ENCODE results near the gene KRT82. TPM values are rescaled to one million over a fixed set of nuclear protein-coding genes. Genes with fewer than 3 reads are reported as not detected.

Gene KRT82
- total RNA-seq, 2 experiments from 2014 or later: not detected

DNA sequence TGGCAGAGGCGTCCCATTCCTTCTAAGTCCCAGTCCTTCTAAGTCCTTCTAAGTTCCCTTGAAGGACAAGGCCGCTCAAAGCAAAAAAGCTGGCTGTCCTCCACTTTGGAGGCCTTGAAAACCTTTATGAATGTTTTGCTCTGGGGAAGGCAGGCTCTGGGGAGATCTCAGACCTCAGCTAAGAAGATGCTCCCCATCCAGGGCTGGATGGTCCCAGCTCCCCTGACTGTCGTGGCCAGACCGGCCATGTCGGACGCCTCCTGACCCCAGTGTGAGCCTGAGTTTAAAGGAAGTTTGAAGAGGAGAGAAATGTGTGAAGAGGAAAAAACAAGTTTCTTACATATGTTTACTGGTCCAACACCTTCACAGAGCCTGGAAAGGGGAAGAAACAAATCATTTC is 26.6 kb downstream of the KRT82 start:
- H3K9me3 Mint-ChIP-seq (ENCODE audit: low read depth): no peaks in the 10 kb centered on the region
- no peak for ATAC-seq
- peaks cover 12% of the 10 kb centered on the region for H3K27me3 Mint-ChIP-seq
- H3K4me3 Mint-ChIP-seq: no peak overlapping the region
- H3K36me3 Mint-ChIP-seq: no peaks in the 10 kb centered on the region
- CTCF ChIA-PET: interaction anchor here (1.1 to 1.7 kb wide), 4 partner anchors 15 to 506 kb away, joined by 3 to 4 read pairs (median 3); no protein-coding TSS in a partner anchor
- H3K4me1 Mint-ChIP-seq: peaks cover 20% of the 10 kb centered on the region
- no peak for DNase-seq
- H3K27ac Mint-ChIP-seq: no peak overlapping the region

DNA sequence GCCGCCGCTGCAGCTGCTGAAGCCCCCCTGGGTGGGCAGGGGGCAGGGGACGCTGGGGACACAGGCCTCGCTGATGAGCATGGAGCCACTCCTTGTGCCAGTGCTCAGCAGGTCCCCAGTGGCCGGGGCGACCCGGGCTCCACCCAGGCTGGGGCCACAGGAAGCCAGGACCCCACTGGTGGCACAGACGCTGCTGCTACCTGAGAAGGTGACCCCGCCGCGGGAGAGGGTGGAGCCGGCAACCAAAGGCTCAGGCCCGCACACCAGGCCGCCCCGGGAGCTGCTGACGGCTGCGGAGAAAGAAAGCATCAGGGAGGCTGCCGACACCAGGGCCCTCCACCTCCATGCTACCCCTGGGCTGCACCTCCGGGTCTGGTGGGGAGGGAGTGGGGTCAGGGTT is 28.0 kb downstream of the KRT82 start:
- Mint-ChIP-seq H3K4me3 (no peak overlapping the region), H3K36me3 (no peaks in the 10 kb centered on the region), H3K9me3 (ENCODE audit: low read depth) (no peaks in the 10 kb centered on the region), H3K27me3 (peaks cover 19% of the 10 kb centered on the region), H3K4me1 (peaks cover 19% of the 10 kb centered on the region), H3K27ac (no peak overlapping the region)
- ATAC-seq (no peak), DNase-seq (no peak)
- CTCF ChIA-PET: no interaction called here

DNA sequence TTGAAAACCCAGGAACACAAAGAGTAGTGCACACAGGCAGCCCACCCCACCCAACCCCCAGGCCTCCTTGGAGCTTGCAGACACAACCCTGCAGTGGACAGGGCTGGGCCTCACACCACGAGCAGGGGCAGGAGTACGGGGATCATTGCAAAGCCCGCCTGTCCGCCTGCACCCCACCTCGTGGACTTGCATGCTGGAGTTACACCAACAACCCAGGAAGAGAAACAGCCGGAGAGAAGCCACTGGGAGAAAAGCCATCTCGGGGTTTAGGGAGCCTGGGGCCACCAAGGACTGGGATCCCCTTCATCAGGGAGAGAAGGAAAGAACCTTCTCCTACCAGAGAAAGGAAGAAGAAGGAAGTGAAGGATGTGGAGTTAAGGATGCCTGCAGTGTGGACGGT is 28.9 kb downstream of the KRT82 start:
- ATAC-seq (no peak), DNase-seq (no peak)
- Mint-ChIP-seq H3K36me3 (no peaks in the 10 kb centered on the region), H3K9me3 (ENCODE audit: low read depth) (no peaks in the 10 kb centered on the region), H3K27me3 (peaks cover 25% of the 10 kb centered on the region), H3K4me1 (peaks cover 10% of the 10 kb centered on the region), H3K4me3 (no peak overlapping the region), H3K27ac (no peak overlapping the region)
- CTCF ChIA-PET: interaction anchor here (1.4 kb wide), 1 partner anchor 503 kb away, joined by 6 read pairs; no protein-coding TSS in a partner anchor

DNA sequence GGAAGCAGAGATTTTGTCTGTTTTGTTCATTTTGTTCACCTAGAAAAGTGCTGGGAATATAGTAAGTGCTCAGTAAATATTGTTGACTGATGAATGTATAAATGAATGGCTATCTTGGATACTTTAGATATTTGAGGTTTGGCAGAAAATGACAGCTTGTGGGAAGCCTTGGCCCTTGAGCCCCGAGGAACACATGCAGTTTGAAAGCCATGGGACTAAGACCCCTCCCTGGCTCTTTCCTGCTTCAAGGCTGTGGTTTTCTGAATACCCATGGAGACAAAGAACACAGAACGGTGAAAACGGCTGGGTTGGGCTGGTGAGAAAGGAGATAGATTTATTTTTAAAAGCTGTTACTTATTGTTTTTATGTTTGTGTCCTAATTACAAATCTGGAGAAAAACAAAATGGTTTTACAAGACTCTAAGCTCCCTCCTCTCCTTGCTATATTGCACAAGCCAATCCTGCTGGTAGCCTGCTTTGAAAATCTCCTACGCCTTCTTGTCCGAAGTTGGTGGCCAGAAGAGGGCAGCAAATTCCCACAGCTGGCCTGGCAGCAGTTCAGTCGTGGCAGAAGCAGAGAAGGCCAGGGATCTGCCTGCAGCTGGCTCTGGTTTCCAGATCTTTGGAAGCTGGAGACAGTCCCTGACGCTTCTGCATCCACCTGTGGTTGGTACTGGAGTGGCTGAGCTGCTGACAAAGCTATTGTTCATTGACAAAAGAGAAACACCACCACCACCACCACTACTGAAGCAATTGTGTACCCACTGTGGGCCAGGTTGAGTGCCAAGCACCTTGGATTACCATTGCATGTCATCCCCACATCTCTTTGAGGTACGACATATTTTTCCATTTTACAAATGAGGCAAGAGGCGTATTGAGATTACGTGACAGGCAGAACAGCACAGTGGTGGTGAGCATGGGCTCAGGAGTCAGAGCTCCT is 33.6 kb downstream of the KRT82 start:
- ATAC-seq: peak; percentile 58
- no peak overlapping the region for H3K27ac Mint-ChIP-seq
- no peaks in the 10 kb centered on the region for H3K36me3 Mint-ChIP-seq
- CTCF ChIA-PET: interaction anchor here (0.7 to 6.8 kb wide), 20 partner anchors 9 to 513 kb away, joined by 3 to 58 read pairs (median 4); partner anchors contain the start of gene KRT84
- no peak overlapping the region for H3K4me3 Mint-ChIP-seq
- no peaks in the 10 kb centered on the region for H3K4me1 Mint-ChIP-seq
- H3K9me3 Mint-ChIP-seq (ENCODE audit: low read depth): no peaks in the 10 kb centered on the region
- peak; percentile 73 for DNase-seq
- peaks cover 36% of the 10 kb centered on the region for H3K27me3 Mint-ChIP-seq

DNA sequence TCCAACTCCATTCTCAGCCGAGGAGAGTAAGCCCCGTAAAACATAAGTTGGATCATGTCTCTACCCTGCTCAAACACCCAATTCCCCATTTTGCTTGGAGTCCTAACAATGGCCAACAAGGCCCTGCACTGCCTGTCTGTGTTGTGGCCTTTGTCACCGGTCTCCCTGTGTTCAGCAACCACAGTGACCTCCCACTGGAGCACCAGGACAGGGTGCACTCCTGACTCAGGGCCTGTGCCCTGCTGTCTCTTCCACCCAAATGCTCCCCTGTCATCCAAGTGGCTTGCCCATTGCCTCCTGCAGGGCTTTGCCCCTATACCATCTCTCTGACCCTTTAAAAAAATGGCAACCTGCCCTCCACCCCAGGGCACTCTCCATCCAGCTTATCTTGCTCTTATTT is 34.4 kb downstream of the KRT82 start:
- Mint-ChIP-seq H3K9me3 (ENCODE audit: low read depth) (no peaks in the 10 kb centered on the region), H3K27ac (no peak overlapping the region), H3K4me1 (no peaks in the 10 kb centered on the region), H3K27me3 (peaks cover 37% of the 10 kb centered on the region), H3K4me3 (no peak overlapping the region), H3K36me3 (no peaks in the 10 kb centered on the region)
- ATAC-seq: no peak
- no peak for DNase-seq
- CTCF ChIA-PET: interaction anchor here (0.8 to 6.8 kb wide), 9 partner anchors 8 to 514 kb away, joined by 3 to 58 read pairs (median 12); partner anchors contain the start of gene KRT84

DNA sequence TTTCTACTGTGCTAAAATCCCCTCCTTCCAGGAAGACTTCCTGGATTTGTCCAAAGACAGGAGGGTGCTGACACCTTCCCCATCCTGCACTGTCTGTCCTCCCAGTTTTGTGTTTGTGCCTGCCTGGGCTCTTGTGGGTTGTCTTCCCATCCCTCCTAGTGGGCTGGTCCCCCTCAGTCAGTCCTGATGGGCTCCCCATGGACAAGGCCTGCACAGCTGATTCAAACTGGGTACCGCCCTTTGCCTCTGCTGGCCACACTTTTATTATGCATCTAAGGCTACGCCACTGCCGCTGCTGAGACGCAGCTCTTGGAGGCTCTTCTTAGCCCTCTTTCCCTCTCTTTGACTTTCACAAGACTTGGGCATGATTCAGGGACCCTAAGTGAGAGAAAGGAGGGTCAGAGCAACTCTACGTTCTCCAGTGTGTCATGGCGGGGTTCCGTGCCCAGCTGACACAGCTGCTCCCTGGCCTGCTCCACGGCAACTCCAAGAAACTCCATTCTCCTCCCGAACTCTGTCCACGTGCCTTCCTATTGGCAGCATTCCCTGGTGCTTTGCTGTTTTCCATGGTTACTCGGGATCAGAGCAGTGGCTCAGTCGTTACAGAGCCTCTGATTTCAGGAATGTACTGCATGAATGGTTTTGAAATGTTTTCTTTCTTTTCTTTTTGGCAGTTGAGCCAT is 35.1 kb downstream of the KRT82 start:
- Mint-ChIP-seq H3K27ac (no peak overlapping the region), H3K27me3 (peaks cover 33% of the 10 kb centered on the region), H3K4me3 (no peak overlapping the region), H3K36me3 (no peaks in the 10 kb centered on the region), H3K4me1 (no peaks in the 10 kb centered on the region), H3K9me3 (ENCODE audit: low read depth) (no peaks in the 10 kb centered on the region)
- ATAC-seq: no peak
- DNase-seq: no peak
- CTCF ChIA-PET: interaction anchor here (1.5 to 6.8 kb wide), 6 partner anchors 9 to 514 kb away, joined by 4 to 58 read pairs (median 16); partner anchors contain the start of gene KRT84

DNA sequence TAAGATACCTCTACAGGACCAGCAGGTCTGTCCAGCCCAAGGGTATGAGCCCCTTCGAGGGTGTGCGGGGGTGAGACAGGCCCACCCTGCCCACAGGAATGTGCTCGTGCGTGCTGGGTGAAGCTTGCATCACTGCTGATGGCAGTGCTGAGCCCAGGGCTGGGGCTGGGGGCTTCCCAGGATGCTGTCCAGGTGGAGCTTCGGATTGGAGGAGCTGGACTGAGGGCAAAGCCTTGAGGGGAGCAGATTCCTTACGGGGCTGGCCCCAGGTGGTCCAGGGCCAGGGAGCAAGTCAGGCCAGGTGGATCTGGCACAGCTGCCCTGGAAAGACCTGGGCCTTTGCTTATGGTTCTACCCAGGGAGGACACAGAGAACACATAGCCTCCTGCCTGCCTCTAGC is 36.3 kb downstream of the KRT82 start:
- Mint-ChIP-seq H3K4me3 (no peak overlapping the region), H3K36me3 (no peaks in the 10 kb centered on the region), H3K27me3 (peaks cover 33% of the 10 kb centered on the region), H3K27ac (no peak overlapping the region), H3K9me3 (ENCODE audit: low read depth) (no peaks in the 10 kb centered on the region), H3K4me1 (no peaks in the 10 kb centered on the region)
- DNase-seq (no peak), ATAC-seq (no peak)
- CTCF ChIA-PET: interaction anchor here (1.4 to 6.8 kb wide), 3 partner anchors 10 to 510 kb away, joined by 4 to 58 read pairs (median 5); no protein-coding TSS in a partner anchor

DNA sequence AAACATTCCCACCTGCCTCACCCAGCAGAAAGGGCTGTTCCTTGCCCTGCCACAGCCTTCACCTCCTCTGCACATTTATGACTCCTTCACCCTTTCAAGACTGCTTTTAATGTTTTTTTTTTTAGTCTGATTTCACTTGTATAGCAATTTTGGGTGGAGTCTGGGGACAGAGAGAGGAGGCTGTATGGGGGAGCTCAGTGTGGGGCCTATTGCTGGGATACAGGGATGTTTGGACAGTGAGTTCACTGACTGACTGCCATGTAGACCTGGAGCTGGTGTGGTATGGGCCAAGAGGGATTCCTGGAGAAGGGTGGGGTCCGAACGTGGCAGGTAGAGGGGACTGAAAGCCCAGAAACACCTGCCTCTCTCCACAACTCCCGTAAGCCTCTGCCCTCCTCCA is 36.9 kb downstream of the KRT82 start:
- H3K4me3 Mint-ChIP-seq: no peak overlapping the region
- peaks cover 34% of the 10 kb centered on the region for H3K27me3 Mint-ChIP-seq
- ATAC-seq: no peak
- H3K9me3 Mint-ChIP-seq (ENCODE audit: low read depth): no peaks in the 10 kb centered on the region
- DNase-seq: no peak
- no peaks in the 10 kb centered on the region for H3K4me1 Mint-ChIP-seq
- no peak overlapping the region for H3K27ac Mint-ChIP-seq
- CTCF ChIA-PET: interaction anchor here (1.4 to 6.8 kb wide), 3 partner anchors 10 to 511 kb away, joined by 4 to 58 read pairs (median 5); no protein-coding TSS in a partner anchor
- H3K36me3 Mint-ChIP-seq: no peaks in the 10 kb centered on the region

DNA sequence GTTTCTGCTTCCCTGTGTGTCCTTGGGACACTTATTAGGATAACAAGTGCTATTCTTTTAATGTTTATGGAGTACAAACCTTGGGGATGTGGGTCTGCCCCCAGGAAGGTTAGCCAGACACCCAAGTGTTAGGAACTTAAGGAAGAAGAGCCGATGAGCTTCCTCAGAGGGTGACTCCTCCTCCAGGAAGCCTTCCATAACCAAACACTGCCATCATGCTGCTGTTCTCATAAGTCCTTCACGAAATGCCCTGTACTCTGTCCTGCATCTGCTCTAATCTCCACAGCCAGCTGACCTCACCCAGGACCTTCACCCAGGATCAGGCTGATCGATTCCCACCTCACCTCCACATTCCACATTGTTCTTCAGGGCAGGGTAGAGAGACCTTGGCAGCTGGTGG is 37.6 kb downstream of the KRT82 start:
- H3K9me3 Mint-ChIP-seq (ENCODE audit: low read depth): no peaks in the 10 kb centered on the region
- CTCF ChIA-PET: interaction anchor here (1.0 to 6.8 kb wide), 4 partner anchors 9 to 612 kb away, joined by 3 to 58 read pairs (median 4); no protein-coding TSS in a partner anchor
- DNase-seq: no peak
- H3K4me3 Mint-ChIP-seq: no peak overlapping the region
- no peaks in the 10 kb centered on the region for H3K4me1 Mint-ChIP-seq
- H3K27ac Mint-ChIP-seq: no peak overlapping the region
- no peaks in the 10 kb centered on the region for H3K36me3 Mint-ChIP-seq
- ATAC-seq: no peak
- H3K27me3 Mint-ChIP-seq: peaks cover 28% of the 10 kb centered on the region

DNA sequence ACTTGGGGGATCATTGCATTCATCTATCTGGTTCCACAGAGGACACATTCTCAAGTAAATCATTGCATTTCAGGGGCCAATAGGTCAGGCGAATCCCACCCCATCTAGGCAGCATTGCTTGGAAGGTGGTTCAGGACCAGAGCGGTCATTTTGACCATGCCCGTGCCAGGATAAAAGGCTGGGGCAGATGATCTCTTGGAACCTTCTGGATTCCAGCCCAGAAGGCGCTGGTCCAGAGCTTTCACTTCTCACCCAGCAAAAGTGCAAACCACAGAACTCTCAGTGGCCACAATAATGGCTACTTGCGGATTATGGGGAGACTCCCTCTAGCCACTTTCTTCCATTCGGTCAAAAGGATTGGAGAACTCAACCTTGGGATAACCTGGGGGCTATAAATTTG is 38.3 kb downstream of the KRT82 start:
- no peak overlapping the region for H3K4me3 Mint-ChIP-seq
- DNase-seq (no peak), ATAC-seq (no peak)
- H3K4me1 Mint-ChIP-seq: peaks cover under 1% of the 10 kb centered on the region
- no peaks in the 10 kb centered on the region for H3K9me3 Mint-ChIP-seq (ENCODE audit: low read depth)
- no peaks in the 10 kb centered on the region for H3K36me3 Mint-ChIP-seq
- no peak overlapping the region for H3K27ac Mint-ChIP-seq
- CTCF ChIA-PET: interaction anchor here (0.8 to 6.8 kb wide), 4 partner anchors 8 to 613 kb away, joined by 3 to 58 read pairs (median 4); no protein-coding TSS in a partner anchor
- peaks cover 25% of the 10 kb centered on the region for H3K27me3 Mint-ChIP-seq

DNA sequence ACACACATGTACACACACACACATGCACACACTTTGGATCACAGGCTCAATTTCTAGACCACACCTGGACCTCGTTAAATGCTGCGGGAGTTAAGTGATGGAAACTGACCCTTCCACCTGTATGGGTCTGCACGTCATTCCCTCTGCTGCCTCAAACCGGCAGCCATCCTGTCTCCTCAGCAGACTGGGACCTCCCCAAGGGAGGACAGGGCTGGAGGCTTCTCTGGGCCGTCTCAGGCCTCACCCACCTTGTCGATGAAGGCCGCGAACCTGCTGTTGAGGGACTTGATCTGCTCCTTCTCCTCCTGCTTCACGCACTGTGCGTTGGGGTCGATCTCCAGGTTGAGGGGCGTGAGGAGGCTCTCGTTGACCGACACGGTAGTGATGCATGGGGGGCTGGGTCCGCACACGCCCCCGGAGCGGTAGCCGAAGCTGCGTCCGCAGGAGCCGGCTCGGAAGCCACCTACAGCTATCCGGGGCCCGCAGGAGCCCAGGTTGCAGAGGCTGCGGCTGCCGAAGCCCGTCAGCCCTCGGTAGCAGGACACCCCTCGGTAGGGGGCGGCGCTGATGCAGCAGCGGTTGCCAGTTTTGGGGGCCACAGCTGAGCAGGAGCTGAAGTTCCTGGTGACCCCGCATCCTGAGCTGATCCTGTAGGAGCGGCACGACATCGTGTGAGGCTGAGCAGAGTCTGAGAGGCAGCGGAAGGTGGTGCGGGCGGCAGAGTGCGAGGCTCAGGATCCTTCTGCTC is 39.2 kb downstream of the KRT82 start, which contains the start of gene KRT85:
Gene KRT85, minus strand, starts transcription at position 744 of the 748 bp plus-strand sequence. Its CDS starts 76 bp downstream, at position 668.
- CTCF ChIA-PET: no interaction called here
- no peaks in the 10 kb centered on the region for H3K9me3 Mint-ChIP-seq (ENCODE audit: low read depth)
- peaks cover 17% of the 10 kb centered on the region for H3K27me3 Mint-ChIP-seq
- ATAC-seq: no peak
- DNase-seq: no peak
- H3K36me3 Mint-ChIP-seq: no peaks in the 10 kb centered on the region
- H3K4me1 Mint-ChIP-seq: peaks cover 6% of the 10 kb centered on the region
- H3K27ac Mint-ChIP-seq: no peak within 1 kb of the TSS
- no peak within 1 kb of the TSS for H3K4me3 Mint-ChIP-seq

DNA sequence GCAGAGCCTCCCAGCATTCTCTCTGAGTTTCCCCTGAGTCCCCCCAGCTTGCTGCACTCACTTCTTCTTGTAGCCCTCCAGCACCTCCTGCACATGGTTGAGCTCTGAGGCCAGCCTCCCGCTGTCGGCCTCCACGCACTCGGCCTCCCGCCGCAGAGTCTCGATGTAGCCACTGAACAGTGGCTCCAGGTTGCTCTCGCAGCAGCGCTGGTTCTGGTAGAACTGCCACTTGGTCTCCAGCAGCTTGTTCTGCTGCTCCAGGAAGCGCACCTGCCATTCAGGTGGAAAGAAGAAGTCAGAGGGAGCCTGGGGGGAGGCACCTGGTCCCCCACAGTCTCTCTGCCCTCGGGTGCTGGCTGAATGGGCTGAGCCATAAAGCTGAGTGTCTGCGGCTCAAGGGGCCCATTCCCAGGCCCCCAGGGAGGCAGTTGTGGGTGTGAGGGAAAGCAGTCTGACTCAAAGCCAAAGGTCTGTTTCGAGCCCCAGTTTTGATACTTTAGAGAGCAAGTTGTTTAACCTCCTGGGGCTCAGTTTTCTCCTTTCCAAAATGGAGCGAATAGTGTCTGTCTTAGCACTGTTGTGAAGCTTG is 41.1 kb downstream of the KRT82 start:
- Mint-ChIP-seq H3K4me3 (no peak overlapping the region), H3K36me3 (no peaks in the 10 kb centered on the region), H3K4me1 (peaks cover 13% of the 10 kb centered on the region), H3K9me3 (ENCODE audit: low read depth) (no peaks in the 10 kb centered on the region), H3K27me3 (peaks cover 14% of the 10 kb centered on the region), H3K27ac (no peak overlapping the region)
- ATAC-seq (no peak), DNase-seq (no peak)
- CTCF ChIA-PET: interaction anchor here (1.0 to 1.2 kb wide), 3 partner anchors 15 to 506 kb away, joined by 3 to 4 read pairs (median 3); no protein-coding TSS in a partner anchor

All from activated CD8-positive, alpha-beta memory T cell treated with anti-CD3 and anti-CD28 coated beads, Interleukin-2, amount 10 ng/mL, durations not matched to agents 7 days and 5 days (primary cell).